Measurements from ENCODE around the gene RAB27B.
"Not testable (repeated sequence)": the region's sequence is repeated elsewhere in the genome, so short reads cannot be mapped to it uniquely, and the experiment has no call there.

GRCh38 chr18:54820785-54821275 lies 7.4 kb upstream of the RAB27B start:
- TF ChIP-seq EZH2 (IDR thresholded peaks at IDR 0.05; ENCODE audit: borderline replicate concordance, low read length); CTCF (conservative IDR thresholded peaks at IDR 0.05 in 1 of 2, IDR thresholded peaks at IDR 0.05 in 1 of 2; ENCODE audit: extremely low read depth in 1 of 2, insufficient read depth in 1 of 2, low read depth in 1 of 2, low read length in 2 of 2): not testable (repeated sequence)

All from mammary epithelial cell (primary cell).